Caco-2 (cell line): Measurements from ENCODE around the gene PRADC1. TPM values are rescaled to one million over a fixed set of nuclear protein-coding genes. Genes with fewer than 3 reads are reported as not detected.

Experiments used
- BruUV-seq: library from RNA; stranded (reverse); fragments of 400-500 nt; replicated peaks from 2 replicates; lab custom pipeline; 2021; lab: Mats Ljungman, UMichigan
- CTCF ChIA-PET: fragments of 300-600 bp; sonication (Branson Sonifier 250); formaldehyde crosslinking; loops from one replicate; lab custom pipeline; 2022; ENCODE audit warnings: antibody characterized with exemption; lab: Charles Lee
- POLR2A ChIA-PET: fragments of 300-600 bp; sonication (Branson Sonifier 250); formaldehyde crosslinking; loops from one replicate; lab custom pipeline; 2022; ENCODE audit warnings: antibody characterized with exemption; lab: Charles Lee
- DNase-seq, 2 experiments: peaks; one replicate each; pipeline versions ENCODE4 v3.0.0 to v3.0.0-alpha.2; 2020 to 2022
- H3K27me3 ChIP-seq: replicated peaks from 2 replicates; pipeline ENCODE4 v1.6.0; 2011; ENCODE audit warnings: low read length; ENCODE audit not compliant: control insufficient read depth, insufficient read depth
- H3K36me3 ChIP-seq: 2 replicates; pipeline ENCODE4 v1.5.1; 2011; ENCODE audit warnings: low read length; ENCODE audit not compliant: control insufficient read depth, insufficient read depth
- H3K4me1 ChIP-seq: fragments of 250-450 bp; sonication (Bioruptor Pico); 2 replicates; pipeline ENCODE4 v1.5.1; 2020; ENCODE audit warnings: mild to moderate bottlenecking
- H3K4me3 ChIP-seq: 2 replicates; pipeline ENCODE4 v1.5.1; 2011; ENCODE audit warnings: low read depth, mild to moderate bottlenecking, control low read depth, low read length
- H3K9me3 ChIP-seq: fragments of 250-450 bp; sonication (Bioruptor Pico); 2 replicates; pipeline ENCODE4 v1.5.1; 2020; ENCODE audit warnings: mild to moderate bottlenecking, moderate library complexity
- H3K27ac Mint-ChIP-seq: one replicate; pipeline ENCODE4 v1.8.0; 2022; ENCODE audit warnings: mixed read lengths; ENCODE audit not compliant: unreplicated experiment
- H3K27me3 Mint-ChIP-seq: one replicate; pipeline ENCODE4 v1.8.0; 2022; ENCODE audit warnings: mixed read lengths; ENCODE audit not compliant: insufficient read depth, unreplicated experiment
- H3K36me3 Mint-ChIP-seq: one replicate; pipeline ENCODE4 v1.8.0; 2022; ENCODE audit warnings: mild to moderate bottlenecking, mixed read lengths; ENCODE audit not compliant: insufficient read depth, unreplicated experiment
- H3K4me1 Mint-ChIP-seq: one replicate; pipeline ENCODE4 v1.8.0; 2022; ENCODE audit warnings: low read depth, mixed read lengths; ENCODE audit not compliant: unreplicated experiment
- H3K4me3 Mint-ChIP-seq: one replicate; pipeline ENCODE4 v1.8.0; 2022; ENCODE audit warnings: mild to moderate bottlenecking, moderate library complexity, mixed read lengths; ENCODE audit not compliant: unreplicated experiment
- H3K9me3 Mint-ChIP-seq: one replicate; pipeline ENCODE4 v1.8.0; 2022; ENCODE audit warnings: mixed read lengths; ENCODE audit not compliant: unreplicated experiment
- CTCF ChIP-seq, 2 experiments: fragments of 200-600 bp in 1 of 2; IDR thresholded peaks; 1 replicate in 1 of 2; 2 replicates in 1 of 2; pipeline versions ENCODE4 v1.5.1 to v1.8.0; 2011 to 2022; ENCODE audit warnings: antibody characterized with exemption in 1 of 2, control low read depth in 1 of 2, inconsistent platforms in 1 of 2, low read depth in 1 of 2, low read length in 1 of 2, mild to moderate bottlenecking in 1 of 2, moderate library complexity in 1 of 2; ENCODE audit not compliant: insufficient read depth in 1 of 2, severe bottlenecking in 1 of 2, unreplicated experiment in 1 of 2
- intact Hi-C: fragments of 100-400 bp; cut with micrococcal nuclease; formaldehyde crosslinking; loops from one replicate; pipeline ENCODE4 v1.10.0; 2022; ENCODE audit not compliant: unreplicated experiment
- total RNA-seq: library from RNA; stranded (reverse); gene quantifications from 2 replicates; pipeline ENCODE4 v1.2.3, GENCODE V29; 2022

Gene PRADC1
- total RNA-seq, 1 experiment from 2014 or later = 24.1 TPM

DNA sequence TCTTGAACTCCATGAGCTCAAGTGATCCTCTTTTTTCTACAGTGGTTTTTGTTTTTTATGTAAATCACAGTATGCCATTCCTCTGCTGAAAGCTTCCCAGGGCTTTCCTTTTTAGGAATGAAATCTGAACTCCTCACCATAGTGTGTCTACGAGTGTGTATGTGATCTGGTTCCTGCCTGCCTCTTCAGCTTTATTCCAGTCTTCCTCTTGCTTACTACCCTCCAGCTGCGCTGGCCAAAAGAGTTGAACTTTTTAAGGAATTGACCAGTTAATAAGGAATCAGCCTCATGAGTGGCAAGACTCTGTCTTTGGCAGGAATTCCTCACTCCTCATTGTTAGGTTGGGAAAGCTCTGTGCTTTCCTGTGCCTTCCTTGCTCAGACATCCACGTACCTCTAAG, 5.1 kb upstream of the PRADC1 start:
- peaks cover 7% of the 10 kb centered on the region; the same call in 1 of the 2 replicates for H3K4me1 ChIP-seq
- no peak overlapping the region for H3K4me3 ChIP-seq
- peaks cover 20% of the 10 kb centered on the region for H3K4me1 Mint-ChIP-seq
- H3K27me3 ChIP-seq = no peaks in the 10 kb centered on the region
- no peaks in the 10 kb centered on the region for H3K27me3 Mint-ChIP-seq
- H3K36me3 Mint-ChIP-seq = peaks cover 82% of the 10 kb centered on the region
- no peak for DNase-seq
- intact Hi-C loops = no loop called here
- no peaks in the 10 kb centered on the region for H3K9me3 ChIP-seq
- ChIA-PET CTCF (no interaction called here), POLR2A (no interaction called here)
- H3K27ac Mint-ChIP-seq = no peak overlapping the region
- no peak for TF ChIP-seq CTCF (IDR thresholded peaks at IDR 0.05; ENCODE audit: insufficient read depth in 1 of 2, low read depth in 1 of 2, low read length in 1 of 2, severe bottlenecking in 1 of 2, unreplicated experiment in 1 of 2)
- H3K36me3 ChIP-seq = peaks cover 2% of the 10 kb centered on the region; the same call in 1 of the 2 replicates
- BruUV-seq = no TSS peak
- no peak overlapping the region for H3K4me3 Mint-ChIP-seq
- H3K9me3 Mint-ChIP-seq = no peaks in the 10 kb centered on the region

DNA sequence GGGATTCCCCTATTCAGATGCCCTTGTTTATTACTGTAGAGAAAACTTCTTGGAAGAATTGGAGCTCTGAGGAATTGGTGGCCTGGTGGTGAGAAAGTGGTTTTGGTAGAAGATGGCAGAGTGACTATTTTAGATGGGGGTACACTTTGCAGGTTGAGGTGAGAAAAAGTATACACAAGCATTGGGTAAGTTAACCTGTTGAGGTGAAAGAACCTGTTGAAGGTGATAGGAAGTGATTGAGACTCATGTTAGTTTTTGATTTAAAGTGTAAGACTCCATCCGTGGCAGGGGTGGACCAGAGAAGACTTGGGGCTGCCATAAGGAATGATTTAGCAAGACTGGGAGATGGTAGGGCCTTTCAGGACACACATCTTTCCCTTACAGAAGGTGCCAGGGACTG, 4.1 kb upstream of the PRADC1 start:
- H3K9me3 ChIP-seq = no peaks in the 10 kb centered on the region
- no peak for DNase-seq
- CTCF ChIA-PET = interaction anchor here (0.6 to 0.7 kb wide), 2 partner anchors 25 to 202 kb away, joined by 4 to 5 read pairs; no protein-coding TSS in a partner anchor
- intact Hi-C loops = no loop called here
- POLR2A ChIA-PET = no interaction called here
- BruUV-seq = no TSS peak
- H3K4me1 ChIP-seq = peaks cover 7% of the 10 kb centered on the region; the same call in 1 of the 2 replicates
- TF ChIP-seq CTCF (IDR thresholded peaks at IDR 0.05; ENCODE audit: insufficient read depth in 1 of 2, low read depth in 1 of 2, low read length in 1 of 2, severe bottlenecking in 1 of 2, unreplicated experiment in 1 of 2) = no peak
- Mint-ChIP-seq H3K27me3 (no peaks in the 10 kb centered on the region), H3K4me3 (no peak overlapping the region), H3K27ac (no peak overlapping the region), H3K36me3 (peaks cover 77% of the 10 kb centered on the region), H3K4me1 (peaks cover 20% of the 10 kb centered on the region), H3K9me3 (no peaks in the 10 kb centered on the region)
- no peaks in the 10 kb centered on the region for H3K27me3 ChIP-seq
- H3K4me3 ChIP-seq = no peak overlapping the region
- peaks cover 2% of the 10 kb centered on the region; the same call in 1 of the 2 replicates for H3K36me3 ChIP-seq

- H3K4me1 Mint-ChIP-seq = peaks cover 20% of the 10 kb centered on the region
- ChIA-PET POLR2A (no interaction called here), CTCF (interaction anchor here (1.6 to 3.2 kb wide), 2 partner anchors 23 to 33 kb away, joined by 6 to 16 read pairs; no protein-coding TSS in a partner anchor)
- peak overlapping the region; percentile 98 for H3K27ac Mint-ChIP-seq
- Histone ChIP-seq H3K9me3 (no peaks in the 10 kb centered on the region), H3K4me1 (peaks cover 7% of the 10 kb centered on the region; the same call in 1 of the 2 replicates), H3K4me3 (peak overlapping the region; percentile 78), H3K27me3 (no peaks in the 10 kb centered on the region), H3K36me3 (peaks cover 2% of the 10 kb centered on the region; the same call in 1 of the 2 replicates)
- intact Hi-C loops = no loop called here
- peaks cover 65% of the 10 kb centered on the region for H3K36me3 Mint-ChIP-seq
- no TSS peak for BruUV-seq
- no peak for DNase-seq
- no peak for TF ChIP-seq CTCF (IDR thresholded peaks at IDR 0.05; ENCODE audit: insufficient read depth in 1 of 2, low read depth in 1 of 2, low read length in 1 of 2, severe bottlenecking in 1 of 2, unreplicated experiment in 1 of 2)
- H3K9me3 Mint-ChIP-seq = no peaks in the 10 kb centered on the region
- H3K27me3 Mint-ChIP-seq = no peaks in the 10 kb centered on the region
- peak overlapping the region; percentile 91 for H3K4me3 Mint-ChIP-seq
Observed at GRCh38 chr2:73235315-73236028, 2.4 kb upstream of the PRADC1 start.
